GM13977 (cell line): ENCODE data around the gene SCN11A.

Experiments
- DNase-seq: peaks from one replicate; pipeline ENCODE4 v3.0.0; 2012; ENCODE audit warnings: low spot score
- in situ Hi-C: fragments of 300-500 bp; cut with MboI; formaldehyde crosslinking; loops from one replicate; pipeline ENCODE4 v1.12.0; 2022; ENCODE audit warnings: low sequenced_read_pairs, low pct_unique_long_range_greater_than_20kb, mixed read lengths, inconsistent platforms; ENCODE audit not compliant: unreplicated experiment
- TF ChIP-seq, protein P1 (sequence below): IDR thresholded peaks from 2 replicates; pipeline ENCODE4 v1.5.1; 2012; ENCODE audit warnings: mild to moderate bottlenecking, control low read depth; ENCODE audit not compliant: insufficient read depth; ENCODE audit errors: extremely low read depth, missing control alignments

SCN11A gene

DNA sequence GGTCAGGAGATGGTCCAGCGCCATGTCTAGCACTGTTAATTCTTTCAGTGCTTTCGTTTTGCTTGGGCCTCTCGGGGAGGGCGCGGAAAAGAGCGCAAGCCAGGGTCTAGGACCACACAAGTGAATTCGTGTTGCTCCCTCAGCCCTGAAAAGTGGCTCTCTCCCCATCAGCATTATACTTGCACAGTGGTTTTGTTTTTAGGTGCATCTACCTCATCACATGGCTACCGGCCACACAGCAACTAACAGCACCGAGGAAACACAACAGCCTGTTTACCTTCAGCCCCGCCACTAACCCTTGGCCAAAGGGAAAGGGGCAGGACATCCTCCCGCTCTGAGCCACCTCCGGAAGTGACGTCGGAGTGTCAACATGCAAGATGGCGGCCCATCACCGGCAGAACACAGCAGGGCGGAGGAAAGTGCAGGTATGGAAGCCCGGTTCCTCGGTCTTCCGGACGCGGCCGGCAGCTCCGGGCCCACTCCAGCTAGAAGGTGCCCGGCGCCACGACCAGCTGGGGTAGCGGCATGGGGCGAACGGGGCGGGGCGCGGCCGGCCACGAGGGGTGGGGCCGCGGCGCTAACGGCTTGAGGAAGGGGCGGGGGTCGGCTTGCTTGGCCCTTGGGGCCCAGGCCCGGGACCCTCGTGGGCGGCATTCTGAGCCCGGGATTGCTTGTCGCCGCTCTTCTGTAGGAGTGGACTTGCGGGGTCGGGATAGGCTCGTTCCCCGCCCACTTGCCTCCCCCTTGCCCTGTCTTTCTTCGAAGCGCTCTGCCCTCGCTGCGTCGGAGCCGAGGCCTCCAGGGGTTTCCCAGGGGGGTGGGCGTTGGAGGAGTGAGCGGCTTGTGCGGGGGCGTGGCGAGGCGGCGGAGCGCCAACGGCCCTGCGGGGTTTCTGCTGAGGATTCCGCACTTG, at the start of gene SCN11A, which contains the start of gene WDR48:
Gene SCN11A (minus strand): TSS at position 296 of the 913 bp plus-strand sequence. CDS start 101,582 bp downstream, outside the sequence.
Gene WDR48 (plus strand): TSS at position 368 of the 913 bp plus-strand sequence. CDS start 10 bp downstream, at position 378.
- peak; percentile 95 for DNase-seq
- TF ChIP-seq, protein P1, sequence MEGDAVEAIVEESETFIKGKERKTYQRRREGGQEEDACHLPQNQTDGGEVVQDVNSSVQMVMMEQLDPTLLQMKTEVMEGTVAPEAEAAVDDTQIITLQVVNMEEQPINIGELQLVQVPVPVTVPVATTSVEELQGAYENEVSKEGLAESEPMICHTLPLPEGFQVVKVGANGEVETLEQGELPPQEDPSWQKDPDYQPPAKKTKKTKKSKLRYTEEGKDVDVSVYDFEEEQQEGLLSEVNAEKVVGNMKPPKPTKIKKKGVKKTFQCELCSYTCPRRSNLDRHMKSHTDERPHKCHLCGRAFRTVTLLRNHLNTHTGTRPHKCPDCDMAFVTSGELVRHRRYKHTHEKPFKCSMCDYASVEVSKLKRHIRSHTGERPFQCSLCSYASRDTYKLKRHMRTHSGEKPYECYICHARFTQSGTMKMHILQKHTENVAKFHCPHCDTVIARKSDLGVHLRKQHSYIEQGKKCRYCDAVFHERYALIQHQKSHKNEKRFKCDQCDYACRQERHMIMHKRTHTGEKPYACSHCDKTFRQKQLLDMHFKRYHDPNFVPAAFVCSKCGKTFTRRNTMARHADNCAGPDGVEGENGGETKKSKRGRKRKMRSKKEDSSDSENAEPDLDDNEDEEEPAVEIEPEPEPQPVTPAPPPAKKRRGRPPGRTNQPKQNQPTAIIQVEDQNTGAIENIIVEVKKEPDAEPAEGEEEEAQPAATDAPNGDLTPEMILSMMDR, result no peak
- in situ Hi-C loops, result no loop called here

DNA sequence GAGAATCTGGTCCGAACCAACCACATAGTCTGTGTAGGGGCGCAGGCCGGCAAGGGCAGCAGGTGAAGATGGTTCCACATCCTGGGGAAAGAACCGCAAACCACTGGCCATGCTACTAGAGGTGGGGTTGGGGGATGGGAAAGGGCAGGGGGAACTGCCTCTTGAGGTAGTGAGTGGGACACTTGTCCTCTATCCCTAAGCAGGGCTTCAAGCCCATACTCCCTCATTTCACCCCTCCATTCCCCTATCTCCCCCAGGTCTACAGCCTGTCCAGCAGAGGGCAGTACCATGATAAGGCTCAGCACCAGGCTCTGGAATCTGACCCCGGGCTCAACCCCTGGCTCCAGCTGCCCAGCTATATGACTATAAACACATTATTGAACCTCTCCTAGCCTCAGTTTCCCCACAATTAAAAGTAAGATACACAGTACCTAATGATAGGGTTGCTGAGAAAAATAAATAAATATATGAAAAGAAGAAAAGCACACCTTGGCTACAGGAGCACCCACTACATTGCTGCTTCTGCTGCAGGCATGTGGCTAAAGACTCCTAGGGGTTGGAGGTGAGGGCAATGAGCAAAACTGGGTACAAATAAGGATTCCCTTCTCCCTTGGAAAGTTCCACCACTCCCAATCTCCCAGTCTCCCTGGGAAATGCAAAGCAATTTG, 49.4 kb upstream of the SCN11A start:
- TF ChIP-seq, protein P1, result peak; percentile 87
- in situ Hi-C loops, result no loop called here
- peak; percentile 81 for DNase-seq

DNA sequence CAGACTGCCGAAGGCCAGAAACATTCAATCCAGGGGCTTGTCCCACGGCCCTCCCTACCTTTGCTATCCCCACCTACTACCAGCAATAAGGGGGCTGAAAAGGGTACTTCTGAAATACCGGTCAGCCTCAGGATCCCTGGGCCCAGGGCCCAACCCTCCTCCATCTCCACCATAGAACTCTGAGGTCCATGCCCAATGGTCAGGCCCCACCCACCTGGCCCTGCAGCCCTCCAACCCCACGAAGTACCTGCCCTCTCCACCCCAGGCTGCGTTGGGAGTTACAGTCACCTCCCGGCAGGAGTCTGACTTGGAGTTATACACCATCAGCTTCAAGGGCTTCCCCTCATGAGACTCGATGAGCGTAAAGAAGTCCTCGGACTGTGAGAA, 48.7 kb upstream of the SCN11A start:
- in situ Hi-C loops, result no loop called here
- TF ChIP-seq, protein P1, result no peak

DNA sequence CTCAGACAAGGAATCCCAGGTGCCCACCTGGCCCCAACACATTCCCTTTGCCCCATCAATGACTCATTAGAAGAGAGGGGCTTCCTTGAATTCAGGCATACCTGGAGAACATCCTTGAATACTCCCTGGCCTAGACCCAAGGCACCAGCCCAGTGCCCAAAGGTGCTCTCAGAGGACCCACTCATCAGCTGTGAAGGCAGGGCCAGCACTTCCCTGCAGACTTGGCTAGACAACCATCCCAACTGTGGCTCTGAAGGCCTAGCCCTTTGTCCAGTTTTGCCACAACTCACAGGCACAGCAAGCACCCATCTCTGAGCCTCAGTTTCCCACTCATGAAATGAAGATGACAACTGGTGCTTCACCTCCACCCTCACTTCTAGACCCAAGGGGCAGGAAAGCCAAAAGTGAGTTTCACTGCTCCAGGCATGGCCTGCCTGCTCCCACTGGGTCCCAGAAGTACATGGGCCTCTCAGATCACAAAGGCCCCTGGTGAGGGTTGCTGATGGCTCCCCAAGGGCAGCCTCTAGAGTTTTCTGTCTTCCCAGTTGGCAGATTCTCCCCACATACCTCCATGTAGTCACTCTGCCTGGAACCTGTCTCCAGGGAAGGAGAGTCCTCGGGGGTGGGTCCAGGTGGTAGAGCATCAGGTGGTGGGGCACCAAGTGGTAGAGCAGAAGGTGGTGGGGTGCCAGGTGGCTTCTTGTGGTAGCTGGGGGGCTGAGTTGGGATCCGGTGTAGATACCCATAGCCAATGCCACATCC, 48.2 kb upstream of the SCN11A start:
- DNase-seq, result no peak
- in situ Hi-C loops, result loop anchor here (10.0 kb wide), 1 partner anchor 175 kb away; no protein-coding TSS in a partner anchor
- TF ChIP-seq, protein P1, result no peak

More for the DNA sequence above, 48.7 kb upstream of the SCN11A start:
- no peak for DNase-seq

DNA sequence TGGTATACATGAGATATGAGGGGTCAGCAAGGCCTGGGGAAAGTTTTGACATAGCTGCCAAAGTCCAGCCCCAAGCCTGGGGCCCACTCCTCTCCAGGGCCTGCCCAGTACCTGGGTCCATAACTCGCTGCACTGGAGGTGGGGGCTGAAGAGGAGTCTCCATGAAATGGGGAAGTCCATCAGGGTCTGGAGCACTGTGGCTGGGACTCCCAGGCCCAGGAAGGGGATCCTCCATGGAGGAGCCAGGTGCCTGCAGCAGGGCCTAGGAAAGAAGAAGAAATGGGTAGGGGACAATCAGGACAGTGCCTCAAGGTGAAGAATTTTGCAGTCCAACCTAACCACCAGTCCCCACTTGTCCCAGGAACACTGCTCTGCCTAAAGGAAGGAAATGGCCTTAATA, 47.5 kb upstream of the SCN11A start:
- no peak for DNase-seq
- in situ Hi-C loops, result loop anchor here (10.0 kb wide), 1 partner anchor 176 kb away; no protein-coding TSS in a partner anchor
- TF ChIP-seq, protein P1, result no peak
